ENCODE measurements around the gene RARA.

DNA sequence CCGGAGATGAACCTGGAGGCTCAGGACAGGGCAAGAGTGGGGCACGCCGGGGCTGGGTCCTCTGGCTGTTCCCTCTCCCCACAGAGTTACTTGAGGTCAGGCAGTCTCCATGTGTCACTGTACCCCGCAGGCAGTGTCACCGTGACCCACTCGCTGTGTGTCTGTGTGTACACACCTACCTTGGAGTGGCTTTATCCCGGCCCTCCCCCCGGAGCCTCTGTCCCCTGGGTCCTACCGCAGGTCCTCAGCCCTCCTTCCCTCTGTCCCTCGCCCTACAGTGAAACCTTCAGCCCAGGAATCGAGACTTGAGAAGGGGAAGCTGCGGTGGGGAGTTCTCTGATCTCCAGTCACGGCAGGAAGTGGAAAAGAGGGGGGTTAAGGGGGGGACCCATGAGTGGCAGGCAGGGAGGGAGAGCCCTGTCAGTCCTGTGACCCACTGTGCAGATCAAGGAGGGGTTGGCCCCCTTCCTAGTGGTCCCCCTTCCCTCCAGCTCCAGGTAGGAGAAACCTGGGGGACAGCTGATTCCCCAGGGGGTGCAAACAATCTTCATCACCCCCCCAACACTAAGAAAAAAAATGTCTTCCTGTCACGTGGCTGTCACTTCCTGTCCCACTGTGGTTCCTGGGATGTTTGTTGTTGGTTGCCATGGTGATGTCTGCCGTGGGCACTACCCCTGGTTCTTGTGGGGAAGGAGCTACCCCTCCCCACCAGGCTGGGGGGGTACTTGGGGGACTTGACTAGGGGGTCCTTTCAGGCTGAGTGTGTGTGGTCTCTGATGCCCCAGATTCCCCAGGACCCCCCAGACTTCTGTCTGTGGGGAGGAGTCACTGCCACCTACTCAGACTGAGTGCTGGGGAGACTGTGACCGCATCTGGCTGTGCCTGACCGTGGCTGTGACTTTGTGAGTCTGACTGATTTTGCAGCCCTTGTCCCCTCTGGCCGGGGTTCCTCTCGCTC, 13.7 kb downstream of the RARA start:
- no peak for TF ChIP-seq EZH2phosphoT487 (IDR thresholded peaks at IDR 0.05; ENCODE audit: borderline replicate concordance)
- TF ChIP-seq, protein P1, sequence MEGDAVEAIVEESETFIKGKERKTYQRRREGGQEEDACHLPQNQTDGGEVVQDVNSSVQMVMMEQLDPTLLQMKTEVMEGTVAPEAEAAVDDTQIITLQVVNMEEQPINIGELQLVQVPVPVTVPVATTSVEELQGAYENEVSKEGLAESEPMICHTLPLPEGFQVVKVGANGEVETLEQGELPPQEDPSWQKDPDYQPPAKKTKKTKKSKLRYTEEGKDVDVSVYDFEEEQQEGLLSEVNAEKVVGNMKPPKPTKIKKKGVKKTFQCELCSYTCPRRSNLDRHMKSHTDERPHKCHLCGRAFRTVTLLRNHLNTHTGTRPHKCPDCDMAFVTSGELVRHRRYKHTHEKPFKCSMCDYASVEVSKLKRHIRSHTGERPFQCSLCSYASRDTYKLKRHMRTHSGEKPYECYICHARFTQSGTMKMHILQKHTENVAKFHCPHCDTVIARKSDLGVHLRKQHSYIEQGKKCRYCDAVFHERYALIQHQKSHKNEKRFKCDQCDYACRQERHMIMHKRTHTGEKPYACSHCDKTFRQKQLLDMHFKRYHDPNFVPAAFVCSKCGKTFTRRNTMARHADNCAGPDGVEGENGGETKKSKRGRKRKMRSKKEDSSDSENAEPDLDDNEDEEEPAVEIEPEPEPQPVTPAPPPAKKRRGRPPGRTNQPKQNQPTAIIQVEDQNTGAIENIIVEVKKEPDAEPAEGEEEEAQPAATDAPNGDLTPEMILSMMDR (IDR thresholded peaks at IDR 0.05 in 2 of 3, conservative IDR thresholded peaks at IDR 0.05 in 1 of 3; ENCODE audit: borderline replicate concordance in 1 of 3, insufficient read depth in 1 of 3, low read depth in 2 of 3, low read length in 2 of 3), result no peak
- TF ChIP-seq POLR2A (IDR thresholded peaks at IDR 0.05; ENCODE audit: borderline replicate concordance, extremely low read depth, insufficient read depth, insufficient read length), result no peak

Measured in HCT116 (cell line).